ENCODE measurements around the gene LRRC43.
A peak's percentile ranks its signal among the peaks of the same experiment; 100 is the strongest.

The LRRC43 gene, protein sequence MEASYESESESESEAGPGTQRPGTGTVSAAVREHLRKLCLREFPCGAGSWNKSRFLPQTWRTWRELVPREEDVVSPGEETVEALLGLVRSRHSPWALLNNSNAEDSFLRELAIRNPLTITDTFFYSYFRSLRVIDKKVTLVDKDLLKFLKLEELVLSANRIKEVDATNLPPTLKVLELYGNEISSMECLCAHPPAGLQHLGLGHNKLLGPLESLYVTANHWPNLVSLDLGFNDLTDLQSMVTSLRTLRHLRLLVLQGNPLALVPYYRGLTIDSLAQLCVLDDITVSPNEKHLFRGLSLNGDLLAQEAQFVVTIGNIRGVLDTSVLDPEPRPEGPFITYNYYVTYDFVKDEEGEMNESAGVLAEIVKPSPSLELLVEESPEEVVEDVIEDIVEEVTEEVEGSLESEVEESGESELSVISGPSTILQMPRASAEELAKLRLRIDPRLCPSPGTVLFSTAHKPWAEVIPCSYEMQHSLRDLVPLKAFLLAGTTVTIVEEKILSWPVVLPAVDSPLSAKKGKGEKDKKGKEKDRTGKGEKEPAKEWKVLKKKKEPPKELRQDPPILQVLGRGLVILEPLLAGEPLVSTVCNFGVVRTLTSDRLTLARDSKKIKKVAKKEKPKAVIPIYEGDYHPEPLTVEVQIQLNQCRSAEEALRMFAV

DNA sequence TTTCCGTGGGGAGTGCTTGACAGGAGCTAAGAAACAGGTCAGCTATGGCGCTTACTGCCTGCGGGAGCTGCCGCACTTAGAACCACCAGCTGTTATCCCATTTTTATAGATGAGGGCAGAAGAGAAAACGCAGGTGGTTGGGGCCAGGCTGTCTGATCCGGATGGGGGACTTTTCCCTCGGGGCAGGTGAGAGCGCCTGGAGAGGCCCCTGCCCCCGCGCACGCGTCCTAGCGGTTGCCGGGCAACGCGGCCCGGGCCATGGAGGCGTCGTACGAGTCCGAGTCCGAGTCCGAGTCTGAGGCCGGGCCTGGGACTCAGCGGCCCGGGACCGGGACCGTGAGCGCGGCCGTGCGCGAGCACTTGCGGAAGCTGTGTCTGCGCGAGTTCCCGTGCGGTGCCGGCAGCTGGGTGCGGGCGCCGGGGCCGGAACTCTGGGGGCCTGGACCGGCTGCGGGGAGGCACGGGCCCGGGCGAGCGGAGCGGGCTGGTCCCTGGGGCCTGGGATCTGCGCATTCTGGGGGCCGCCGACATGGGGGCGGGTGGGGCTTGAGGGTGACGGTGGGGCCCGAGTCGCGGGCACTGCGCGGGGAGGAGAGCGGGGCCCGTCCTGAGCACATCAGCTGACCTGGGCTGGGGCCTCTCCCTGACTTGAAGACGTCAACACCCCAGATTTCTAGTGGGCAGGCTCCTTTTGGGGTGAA is at the start of gene LRRC43:
LRRC43 (plus strand) TSS at position 237 of the 701 bp plus-strand sequence; CDS start at position 259, 22 bp downstream.
- DNase-seq (ENCODE audit: low spot score) = peak; percentile 84

DNA sequence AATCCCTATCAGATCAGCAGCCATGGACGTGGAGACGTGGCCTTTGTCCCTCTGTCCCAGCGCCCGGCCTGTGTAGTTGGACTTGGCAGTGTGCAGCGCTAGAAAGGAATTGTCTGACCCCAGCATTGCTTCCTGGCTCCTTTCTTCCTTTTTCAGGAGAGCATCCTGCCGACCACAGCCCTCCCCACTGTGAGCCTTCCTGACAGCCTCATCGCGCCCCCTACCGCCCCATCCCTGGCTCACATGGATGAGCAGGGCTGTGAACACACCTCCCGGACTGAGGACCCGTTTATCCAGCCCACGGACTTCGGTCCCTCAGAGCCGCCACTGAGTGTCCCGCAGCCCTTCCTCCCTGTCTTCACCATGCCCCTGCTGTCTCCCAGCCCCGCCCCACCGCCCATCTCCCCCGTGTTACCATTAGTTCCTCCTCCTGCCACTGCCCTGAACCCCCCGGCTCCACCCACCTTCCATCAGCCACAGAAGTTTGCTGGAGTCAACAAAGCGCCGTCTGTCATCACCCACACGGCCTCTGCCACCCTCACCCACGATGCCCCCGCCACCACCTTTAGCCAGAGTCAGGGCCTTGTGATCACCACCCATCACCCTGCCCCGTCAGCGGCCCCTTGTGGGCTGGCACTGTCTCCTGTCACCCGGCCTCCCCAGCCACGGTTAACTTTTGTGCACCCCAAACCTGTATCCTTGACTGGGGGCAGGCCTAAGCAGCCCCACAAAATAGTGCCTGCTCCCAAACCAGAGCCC is 49.6 kb upstream of the LRRC43 start:
- peak; percentile 55 for DNase-seq (ENCODE audit: low spot score)

DNA sequence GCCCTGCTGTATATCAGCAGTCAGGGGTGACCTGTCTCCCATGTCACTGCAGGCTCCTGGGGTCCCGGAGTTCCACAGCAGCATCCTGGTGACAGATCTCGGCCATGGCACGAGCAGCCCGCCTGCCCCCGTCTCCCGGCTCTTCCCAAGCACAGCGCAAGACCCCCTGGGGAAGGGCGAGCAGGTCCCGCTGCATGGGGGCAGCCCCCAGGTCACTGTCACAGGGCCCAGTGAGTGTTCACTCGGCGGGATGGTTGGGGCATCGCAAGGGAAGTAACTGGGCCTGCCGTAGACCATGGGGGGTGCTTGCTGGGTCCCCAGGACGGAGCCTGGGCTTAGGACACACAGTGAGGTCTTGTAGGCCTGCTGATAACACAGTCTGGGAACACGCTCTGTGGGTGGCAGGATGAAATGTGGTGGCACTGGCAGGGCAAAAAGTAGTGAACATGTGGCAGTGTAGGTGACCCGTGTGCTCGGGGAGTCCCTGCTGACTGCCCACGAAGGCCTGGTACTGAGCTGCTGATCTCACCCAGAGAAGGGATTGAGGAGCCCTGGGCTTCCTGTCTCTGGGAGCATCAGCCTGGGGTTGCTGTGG is 47.4 kb upstream of the LRRC43 start:
- DNase-seq (ENCODE audit: low spot score) = no peak

DNA sequence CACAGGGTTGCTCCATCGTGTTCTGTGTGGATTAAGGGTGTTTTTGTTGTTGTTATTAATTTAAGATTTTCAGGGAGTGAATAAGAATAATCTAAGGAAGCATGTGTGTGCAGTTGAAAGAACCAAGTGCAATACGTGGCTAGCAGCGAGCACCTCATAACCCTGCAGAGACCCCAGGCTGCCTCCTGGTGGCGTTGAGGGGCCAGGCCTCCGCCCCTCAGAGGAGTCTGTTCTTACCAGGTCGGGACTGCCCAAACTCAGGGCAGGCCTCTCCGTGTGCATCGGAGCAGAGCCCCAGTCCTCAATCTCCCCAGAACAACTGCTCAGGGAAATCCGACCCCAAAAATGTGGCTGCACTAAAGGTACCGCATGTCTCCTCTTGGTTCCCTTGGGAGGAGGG is 45.7 kb upstream of the LRRC43 start:
- DNase-seq (ENCODE audit: low spot score) = peak; percentile 79

DNA sequence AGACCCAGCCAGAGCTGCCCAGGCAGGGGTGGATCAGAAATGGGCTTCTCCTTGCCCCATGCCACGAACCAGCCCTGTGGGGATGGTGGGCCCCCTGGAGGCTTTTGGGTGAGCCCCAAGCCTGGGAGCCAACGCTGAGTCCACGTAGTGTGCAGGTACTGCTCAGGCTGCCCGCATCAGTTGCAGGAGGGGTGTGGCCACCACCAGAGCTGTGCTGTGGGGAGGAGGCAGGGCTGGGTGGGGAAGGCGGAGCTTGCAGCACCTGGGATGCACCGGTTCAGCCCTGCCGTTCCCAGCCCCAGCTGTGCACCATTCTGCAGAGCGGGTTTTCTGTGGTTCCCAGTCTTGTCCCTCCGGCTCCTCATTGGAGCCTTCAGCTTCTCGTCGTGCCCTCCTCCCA is 45.2 kb upstream of the LRRC43 start:
- peak; percentile 64 for DNase-seq (ENCODE audit: low spot score)

- no peak for DNase-seq (ENCODE audit: low spot score)
Measured at GRCh38 chr12:122138181-122138580, 44.7 kb upstream of the LRRC43 start.

DNA sequence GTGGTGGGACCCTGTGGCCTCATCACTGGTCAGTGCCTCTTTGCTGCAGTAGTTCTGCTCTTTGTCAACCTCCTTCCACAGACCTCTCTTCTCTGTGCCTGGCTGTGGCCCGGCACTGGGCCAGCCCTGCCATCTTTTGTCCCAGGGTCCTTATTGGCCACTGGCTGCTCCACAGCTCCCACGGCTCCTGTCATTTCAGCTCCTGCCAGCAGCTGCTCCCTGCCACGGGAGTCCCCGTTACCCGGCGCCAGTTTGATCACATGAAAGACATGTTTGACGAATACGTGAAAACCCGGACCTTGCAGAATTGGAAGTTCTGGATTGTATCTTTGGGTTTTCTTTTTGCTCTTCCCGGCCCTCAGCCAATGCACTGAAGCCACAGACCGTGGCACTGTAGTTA is 44.3 kb upstream of the LRRC43 start:
- DNase-seq (ENCODE audit: low spot score) = no peak

DNA sequence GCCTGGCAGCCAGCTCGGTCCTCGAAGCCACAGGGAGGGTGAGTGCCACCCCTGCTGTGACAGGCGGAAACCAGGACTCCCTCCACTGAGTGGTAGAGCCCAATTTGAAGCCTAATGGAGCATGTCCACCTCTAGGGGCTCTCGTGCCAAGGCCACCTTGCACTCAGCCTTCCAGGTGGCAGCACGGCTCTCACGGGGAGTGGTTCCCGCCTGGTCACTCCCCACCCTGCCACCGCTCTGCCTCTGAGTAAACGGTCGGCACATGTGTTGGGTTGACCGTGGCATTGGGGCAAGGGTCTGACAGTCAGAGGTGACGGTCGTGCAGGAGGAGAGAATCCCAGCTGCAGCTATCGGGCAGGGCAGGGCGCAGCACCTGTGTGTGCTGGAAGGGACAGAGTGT is 43.7 kb upstream of the LRRC43 start:
- no peak for DNase-seq (ENCODE audit: low spot score)

DNA sequence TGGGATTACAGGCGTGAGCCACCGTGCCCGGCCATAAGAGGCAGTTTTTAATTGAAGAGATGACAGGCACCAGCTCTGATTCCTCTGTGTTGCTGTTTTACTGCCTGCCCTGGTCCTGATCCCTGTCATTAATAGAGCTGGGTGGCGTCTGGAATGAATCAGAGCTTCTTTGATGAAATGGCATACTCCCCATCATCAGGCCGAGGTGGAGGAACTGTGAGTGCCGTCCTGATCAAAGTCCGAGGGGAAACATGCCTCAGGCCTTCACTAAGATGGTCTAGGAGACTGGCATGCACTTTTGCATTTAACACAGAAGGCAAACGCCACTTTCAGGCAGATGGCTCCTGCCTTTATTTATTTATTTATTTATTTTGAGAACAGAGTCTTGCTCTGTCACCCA is 43.0 kb upstream of the LRRC43 start:
- no peak for DNase-seq (ENCODE audit: low spot score)

- DNase-seq (ENCODE audit: low spot score) = no peak
Measured at GRCh38 chr12:122140467-122141257, 42.3 kb upstream of the LRRC43 start.

DNA sequence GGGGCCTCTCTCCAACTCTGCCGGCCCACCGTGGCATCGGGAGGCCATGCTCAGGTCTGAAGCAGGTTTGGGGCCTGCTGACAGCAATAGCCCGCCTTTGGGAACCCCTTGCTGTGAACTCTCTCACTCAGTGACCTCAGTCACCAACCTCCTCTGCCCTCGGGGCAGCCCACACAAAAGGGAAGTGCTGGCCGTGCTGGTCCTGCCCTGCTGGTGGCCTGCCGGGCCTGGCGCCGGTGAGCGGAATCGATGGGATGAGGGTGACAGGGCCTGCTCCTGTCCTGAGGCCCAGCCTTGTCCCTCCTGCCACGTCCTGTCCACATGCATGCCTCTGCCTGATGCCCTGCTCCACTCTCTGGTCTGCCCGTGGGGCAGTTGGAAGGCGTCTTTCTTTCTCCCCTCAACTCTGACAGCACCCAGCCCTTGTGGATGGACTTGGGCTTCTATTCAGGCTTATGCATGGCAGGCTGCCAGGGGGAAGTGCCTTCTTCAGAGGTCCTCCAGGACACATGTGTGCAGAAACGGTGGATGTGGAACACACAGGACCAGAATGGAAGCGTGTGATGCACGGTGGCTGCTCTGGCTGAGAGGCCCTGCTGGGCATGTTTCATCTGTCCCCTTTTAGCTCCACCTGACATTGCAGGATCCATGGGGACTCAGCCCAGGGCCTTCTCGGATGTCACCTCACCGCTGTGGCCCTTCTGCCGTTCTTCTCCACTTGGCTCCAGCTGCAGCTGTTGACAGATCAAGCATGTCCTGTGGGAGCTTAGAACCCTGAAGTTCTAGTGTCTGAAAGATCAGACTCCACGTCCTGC is 40.8 kb upstream of the LRRC43 start:
- DNase-seq (ENCODE audit: low spot score) = no peak

GRCh38 chr12:122142857-122143256 is 40.1 kb upstream of the LRRC43 start:
- no peak for DNase-seq (ENCODE audit: low spot score)

DNA sequence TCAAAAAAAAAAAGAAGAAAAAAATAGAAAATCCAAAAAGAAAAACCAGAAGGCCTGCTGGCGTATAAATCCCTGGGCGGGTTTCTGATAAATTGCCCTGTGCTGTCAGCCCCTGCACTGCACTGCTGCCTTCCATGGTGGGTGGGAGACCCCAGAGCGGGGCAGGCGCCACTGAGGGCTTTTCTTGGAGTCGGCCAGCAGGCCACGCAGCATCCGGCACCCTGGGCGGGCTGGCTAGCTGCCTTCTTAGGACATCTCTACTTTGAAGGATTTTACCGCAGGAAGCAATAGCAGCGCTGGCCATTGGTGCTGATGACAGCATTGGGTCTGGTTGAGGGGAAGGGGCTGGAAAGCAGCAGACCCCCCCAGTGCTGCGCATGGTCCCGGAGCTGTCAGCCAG is 38.0 kb upstream of the LRRC43 start:
- no peak for DNase-seq (ENCODE audit: low spot score)

DNA sequence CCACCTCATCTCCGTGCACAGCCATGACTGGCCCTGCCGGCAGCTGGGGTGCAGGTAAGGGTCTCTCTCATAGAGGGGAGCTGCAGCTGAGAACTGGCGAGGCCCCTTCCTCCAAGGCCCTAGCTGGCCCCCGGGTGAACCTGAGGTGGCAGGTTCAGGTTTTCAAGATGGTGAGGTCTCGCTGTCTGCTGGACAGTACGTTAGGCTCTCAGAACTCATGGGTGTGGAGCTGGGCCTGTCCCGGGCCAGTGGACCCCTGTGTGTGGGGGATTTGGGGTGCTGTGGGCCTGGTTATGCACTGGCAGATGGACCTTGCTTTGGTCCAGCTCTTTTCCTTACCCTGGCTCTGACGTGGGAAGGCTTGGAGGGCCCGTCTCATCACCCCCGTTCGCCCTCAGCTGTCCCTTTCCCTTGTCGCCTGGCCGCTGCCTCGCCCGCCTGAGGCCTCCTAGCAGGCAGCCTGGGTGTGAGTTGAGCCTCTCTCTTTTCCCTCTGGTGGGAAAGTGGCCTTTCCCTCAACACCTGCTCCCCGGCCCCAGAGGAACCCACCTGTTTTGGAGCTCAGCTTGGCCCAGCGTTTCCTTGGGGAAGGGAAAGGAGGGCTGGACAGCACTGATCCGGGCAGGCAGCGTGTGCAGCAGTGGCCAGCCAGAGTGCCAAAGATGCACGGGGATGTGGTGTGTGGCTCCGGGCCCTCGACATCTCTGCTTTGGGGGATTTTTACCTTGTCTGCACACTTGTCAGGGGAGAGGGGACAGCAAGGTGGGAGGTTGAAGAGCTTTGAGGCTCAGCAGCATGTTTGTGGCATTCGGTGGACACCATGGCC is 37.2 kb upstream of the LRRC43 start:
- DNase-seq (ENCODE audit: low spot score) = no peak

- no peak for DNase-seq (ENCODE audit: low spot score)
Measured at GRCh38 chr12:122147514-122148290, 35.2 kb upstream of the LRRC43 start.

GRCh38 chr12:122148657-122149056 is 34.3 kb upstream of the LRRC43 start:
- DNase-seq (ENCODE audit: low spot score) = no peak

GRCh38 chr12:122150127-122150681 is 32.7 kb upstream of the LRRC43 start:
- DNase-seq (ENCODE audit: low spot score) = no peak

- DNase-seq (ENCODE audit: low spot score) = no peak
Measured at GRCh38 chr12:122152754-122153153, 30.2 kb upstream of the LRRC43 start.
